Retinal pigment epithelial cell (primary cell): ENCODE measurements around the gene GATC.
"Not testable (repeated sequence)": the region's sequence is repeated elsewhere in the genome, so short reads cannot be mapped to it uniquely, and the experiment has no call there.

Experiments
- DNase-seq: peaks from one replicate; pipeline ENCODE4 v3.0.0-alpha.2; 2010; ENCODE audit warnings: low read depth
- H3K4me3 ChIP-seq: 2 replicates; pipeline ENCODE4 v1.5.1; 2011; ENCODE audit warnings: mild to moderate bottlenecking, low read length, control low read depth, moderate library complexity
- CTCF ChIP-seq: conservative IDR thresholded peaks from 2 replicates; pipeline ENCODE4 v1.5.1; 2011; ENCODE audit warnings: low read depth, low read length, control low read depth, inconsistent platforms

GATC gene

GRCh38 chr12:120438495-120439198 is 7.6 kb upstream of the GATC start:
- H3K4me3 ChIP-seq, result peak overlapping the region; percentile 87
- no peak for DNase-seq
- TF ChIP-seq CTCF, result no peak

GRCh38 chr12:120439646-120440247 is 6.5 kb upstream of the GATC start:
- no peak for DNase-seq
- H3K4me3 ChIP-seq, result no peak overlapping the region
- TF ChIP-seq CTCF, result peak; percentile 70

- H3K4me3 ChIP-seq, result no peak overlapping the region
- no peak for TF ChIP-seq CTCF
- DNase-seq, result no peak
These were observed 1.6 kb upstream of the GATC start for GRCh38 chr12:120444676-120445075.

GRCh38 chr12:120446844-120447178 is 567 bp downstream of the GATC start:
- DNase-seq, result not testable (repeated sequence)
- H3K4me3 ChIP-seq, result peak overlapping the region; percentile 97

- no peak for DNase-seq
- no peak overlapping the region for H3K4me3 ChIP-seq
- no peak for TF ChIP-seq CTCF
These were observed 1.7 kb downstream of the GATC start for GRCh38 chr12:120447992-120448391.

GRCh38 chr12:120452524-120452923 is 6.3 kb downstream of the GATC start:
- DNase-seq, H3K4me3 ChIP-seq: not testable (repeated sequence)

- H3K4me3 ChIP-seq, result no peak overlapping the region
- no peak for TF ChIP-seq CTCF
- no peak for DNase-seq
These were observed 7.0 kb downstream of the GATC start for GRCh38 chr12:120453060-120453750.

- peak; percentile 73 for TF ChIP-seq CTCF
- no peak for DNase-seq
- H3K4me3 ChIP-seq, result no peak overlapping the region
These were observed 7.7 kb downstream of the GATC start for GRCh38 chr12:120453977-120454376.
